ENCODE measurements around the gene NBEAL2. TPM values are rescaled to one million over a fixed set of nuclear protein-coding genes. Genes with fewer than 3 reads are reported as not detected.
"Not testable (repeated sequence)": the region's sequence is repeated elsewhere in the genome, so short reads cannot be mapped to it uniquely, and the experiment has no call there.

NBEAL2 gene
- total RNA-seq, 4 donors from 2014 or later = 12.3 to 23.2 (median 20.4) TPM

- peaks cover 0 to 26% (median 0%) of the 10 kb centered on the region in 3 donors for H3K4me1 ChIP-seq
- no peak overlapping the region for H3K27ac ChIP-seq
- ATAC-seq = no peak
- TF ChIP-seq EP300 (IDR thresholded peaks at IDR 0.05) (no peak), POLR2AphosphoS5 (IDR thresholded peaks at IDR 0.05) (no peak), POLR2A (IDR thresholded peaks at IDR 0.05) (no peak), CTCF (IDR thresholded peaks at IDR 0.05) (no peak)
- no peak overlapping the region for H3K4me3 ChIP-seq
- WGBS, 2 donors (ENCODE audit: low coverage in 1 of 2) = 27 to 62% methylated on average over 2 to 3 of the region's 3 CpGs
- no peaks in the 10 kb centered on the region for H3K27me3 ChIP-seq
- peaks cover 5 to 88% of the 10 kb centered on the region in 2 donors for H3K36me3 ChIP-seq
- H3K9me3 ChIP-seq = no peaks in the 10 kb centered on the region
These were observed 56.7 kb downstream of the NBEAL2 start for GRCh38 chr3:47036145-47036544.

- WGBS, 2 donors (ENCODE audit: low coverage in 1 of 2) = 64 to 67% methylated on average over 2 to 3 of the region's 6 CpGs
- H3K9me3 ChIP-seq, H3K27ac ChIP-seq, ATAC-seq, H3K27me3 ChIP-seq, H3K4me3 ChIP-seq: not testable (repeated sequence)
- H3K36me3 ChIP-seq = peaks cover 5 to 100% of the 10 kb centered on the region in 2 donors
- H3K4me1 ChIP-seq = peaks cover 0 to 17% (median 0%) of the 10 kb centered on the region in 3 donors
These were observed 57.8 kb downstream of the NBEAL2 start for GRCh38 chr3:47037302-47037701.

GRCh38 chr3:47041114-47041513 lies 61.6 kb downstream of the NBEAL2 start:
- 85 to 93% methylated on average over 3 of the region's 3 CpGs for WGBS, 2 donors (ENCODE audit: low coverage in 1 of 2)
- Histone ChIP-seq H3K36me3 (peaks cover 5 to 87% of the 10 kb centered on the region in 2 donors), H3K4me1 (peaks cover 0 to 7% (median 0%) of the 10 kb centered on the region in 3 donors), H3K9me3 (no peaks in the 10 kb centered on the region), H3K4me3 (no peak overlapping the region), H3K27me3 (no peaks in the 10 kb centered on the region), H3K27ac (no peak overlapping the region)
- TF ChIP-seq POLR2A (IDR thresholded peaks at IDR 0.05) (no peak), EP300 (IDR thresholded peaks at IDR 0.05) (no peak), POLR2AphosphoS5 (IDR thresholded peaks at IDR 0.05) (no peak), CTCF (IDR thresholded peaks at IDR 0.05) (no peak)
- ATAC-seq = no peak

GRCh38 chr3:47042231-47042791 lies 62.8 kb downstream of the NBEAL2 start:
- 77 to 79% methylated on average over 3 to 5 of the region's 5 CpGs for WGBS, 2 donors (ENCODE audit: low coverage in 1 of 2)
- no peak overlapping the region for H3K27ac ChIP-seq
- ATAC-seq = no peak
- peaks cover 0 to 16% (median 0%) of the 10 kb centered on the region in 3 donors for H3K4me1 ChIP-seq
- no peaks in the 10 kb centered on the region for H3K9me3 ChIP-seq
- peaks cover 5 to 77% of the 10 kb centered on the region in 2 donors for H3K36me3 ChIP-seq
- no peak overlapping the region for H3K4me3 ChIP-seq
- no peaks in the 10 kb centered on the region for H3K27me3 ChIP-seq
- no peak for TF ChIP-seq POLR2A (IDR thresholded peaks at IDR 0.05)
- TF ChIP-seq EP300 (IDR thresholded peaks at IDR 0.05) = no peak
- TF ChIP-seq POLR2AphosphoS5 (IDR thresholded peaks at IDR 0.05) = no peak
- TF ChIP-seq CTCF (IDR thresholded peaks at IDR 0.05) = no peak

GRCh38 chr3:47047069-47047468 lies 67.6 kb downstream of the NBEAL2 start:
- TF ChIP-seq POLR2AphosphoS5 (IDR thresholded peaks at IDR 0.05) (no peak), EP300 (IDR thresholded peaks at IDR 0.05) (no peak), CTCF (IDR thresholded peaks at IDR 0.05) (no peak), POLR2A (IDR thresholded peaks at IDR 0.05) (no peak)
- H3K9me3 ChIP-seq = no peaks in the 10 kb centered on the region
- H3K27ac ChIP-seq = no peak overlapping the region
- H3K27me3 ChIP-seq = no peaks in the 10 kb centered on the region
- no peak for ATAC-seq
- H3K4me3 ChIP-seq = no peak overlapping the region
- H3K36me3 ChIP-seq = peaks cover 0 to 29% of the 10 kb centered on the region in 2 donors
- H3K4me1 ChIP-seq = peaks cover 0 to 27% (median 0%) of the 10 kb centered on the region in 3 donors
